Activated CD4-positive, alpha-beta T cell treated with anti-CD3 and anti-CD28 coated beads, Interleukin-2, Interleukin-4, amounts not matched to agents 100 ng/mL and 50 ng/mL, durations not matched to agents 16 hours and 8 hours (primary cell): ENCODE measurements around the gene OCEL1.
A peak's percentile ranks its signal among the peaks of the same experiment; 100 is the strongest.
"Not testable (repeated sequence)": the region's sequence is repeated elsewhere in the genome, so short reads cannot be mapped to it uniquely, and the experiment has no call there.

Source experiments
- DNase-seq: peaks from one replicate; pipeline ENCODE4 v3.0.0-alpha.2; 2020; ENCODE audit warnings: low spot score

OCEL1 gene

GRCh38 chr19:17226002-17226933 lies at the start of gene OCEL1:
TSS of gene OCEL1 (plus strand) at chr19:17226226. CDS start at chr19:17226248, 22 bp downstream.
- DNase-seq: peak; percentile 96

- DNase-seq: no peak
Observed at GRCh38 chr19:17178291-17178690, 47.7 kb upstream of the OCEL1 start.

- no peak for DNase-seq
Observed at GRCh38 chr19:17180997-17181702, 44.9 kb upstream of the OCEL1 start.

- peak; percentile 15 for DNase-seq
Observed at GRCh38 chr19:17183271-17183761, 42.7 kb upstream of the OCEL1 start.

- DNase-seq: peak; percentile 14
Observed at GRCh38 chr19:17183858-17184321, 42.1 kb upstream of the OCEL1 start.

GRCh38 chr19:17184371-17184841 lies 41.6 kb upstream of the OCEL1 start:
- peak; percentile 60 for DNase-seq

- no peak for DNase-seq
Observed at GRCh38 chr19:17185590-17185989, 40.4 kb upstream of the OCEL1 start.

- not testable (repeated sequence) for DNase-seq
Observed at GRCh38 chr19:17191736-17192135, 34.3 kb upstream of the OCEL1 start.

GRCh38 chr19:17192751-17193150 lies 33.3 kb upstream of the OCEL1 start:
- no peak for DNase-seq

- no peak for DNase-seq
Observed at GRCh38 chr19:17194608-17195007, 31.4 kb upstream of the OCEL1 start.

GRCh38 chr19:17195106-17195505 lies 30.9 kb upstream of the OCEL1 start:
- DNase-seq: no peak

GRCh38 chr19:17196610-17197009 lies 29.4 kb upstream of the OCEL1 start:
- DNase-seq: no peak

- no peak for DNase-seq
Observed at GRCh38 chr19:17197666-17198065, 28.4 kb upstream of the OCEL1 start.

GRCh38 chr19:17200408-17201079 lies 25.5 kb upstream of the OCEL1 start:
- no peak for DNase-seq

- DNase-seq: no peak
Observed at GRCh38 chr19:17202249-17202648, 23.8 kb upstream of the OCEL1 start.

- DNase-seq: no peak
Observed at GRCh38 chr19:17202713-17203112, 23.3 kb upstream of the OCEL1 start.

- DNase-seq: peak; percentile 51
Observed at GRCh38 chr19:17205237-17206140, 20.5 kb upstream of the OCEL1 start.

GRCh38 chr19:17206736-17207581 lies 19.1 kb upstream of the OCEL1 start:
- no peak for DNase-seq

GRCh38 chr19:17209126-17210036 lies 16.6 kb upstream of the OCEL1 start:
- DNase-seq: peak; percentile 50
